Gastrocnemius medialis (tissue), 4 donors: ENCODE results near the gene PRDM16. TPM values are rescaled to one million over a fixed set of nuclear protein-coding genes. Genes with fewer than 3 reads are reported as not detected.

ENCODE experiments used
- ATAC-seq, 2 donors: fragments of 150-250 bp; one replicate each; pipeline ENCODE4 v1.9.1; 2016
- DNase-seq, 2 donors: peaks; one replicate each; pipeline ENCODE4 v3.0.0-alpha.2; 2019
- H3K27ac ChIP-seq, 4 donors: fragments of 200-600 bp; sonication (generic); 1 replicate in 1 of 4; 2 replicates in 3 of 4; pipeline ENCODE4 v1.5.1; 2016 to 2018; ENCODE audit warnings: mild to moderate bottlenecking in 2 of 4, moderate library complexity in 1 of 4
- H3K27me3 ChIP-seq, 3 donors: fragments of 200-600 bp; sonication (generic) in 2 of 3; 1 replicate in 1 of 3; 2 replicates in 2 of 3; pipeline versions ENCODE4 v1.5.1 to v1.6.0; 2016 to 2019; ENCODE audit warnings: mild to moderate bottlenecking in 1 of 3, moderate library complexity in 1 of 3
- H3K36me3 ChIP-seq, 2 donors: fragments of 200-600 bp; sonication (generic) in 1 of 2; one replicate each; pipeline ENCODE4 v1.5.1; 2017 to 2018
- H3K4me1 ChIP-seq, 2 donors: fragments of 200-600 bp; sonication (generic) in 1 of 2; one replicate each; pipeline ENCODE4 v1.5.1; 2016 to 2017; ENCODE audit warnings: mild to moderate bottlenecking in 2 of 2
- H3K4me3 ChIP-seq, 4 donors: fragments of 200-600 bp; sonication (generic) in 3 of 4; 1 replicate in 1 of 4; 2 replicates in 3 of 4; pipeline ENCODE4 v1.5.1; 2016 to 2019; ENCODE audit warnings: mild to moderate bottlenecking in 2 of 4
- H3K9me3 ChIP-seq, 3 donors: fragments of 200-600 bp; sonication (generic) in 2 of 3; 1 replicate in 1 of 3; 2 replicates in 2 of 3; pipeline ENCODE4 v1.5.1; 2016 to 2019
- CTCF ChIP-seq, 5 experiments: fragments of 450-650 bp in 3 of 5; fragments of 200-600 bp in 2 of 5; sonication (generic) in 2 of 5; IDR thresholded peaks in 4 of 5; conservative IDR thresholded peaks in 1 of 5; 1 replicate in 4 of 5; 2 replicates in 1 of 5; pipeline ENCODE4 v1.5.1; 2016 to 2019; ENCODE audit warnings: antibody characterized with exemption in 5 of 5, mild to moderate bottlenecking in 3 of 5, moderate library complexity in 3 of 5
- POLR2A ChIP-seq, 2 donors: fragments of 450-650 bp; IDR thresholded peaks; one replicate each; pipeline ENCODE4 v1.6.1; 2017; ENCODE audit warnings: antibody characterized with exemption in 2 of 2, mild to moderate bottlenecking in 2 of 2, moderate library complexity in 2 of 2
- in situ Hi-C, 4 donors: fragments of 200-750 bp; cut with MboI; loops; one replicate each; pipeline versions ENCODE4 v1.15.0 to v1.8.0; 2017; ENCODE audit warnings: low sequenced_read_pairs in 4 of 4
- intact Hi-C: fragments of 100-400 bp; cut with DNase I; formaldehyde crosslinking; loops from one replicate; pipeline ENCODE4 v1.15.1; 2023; ENCODE audit warnings: low total_unique reads
- total RNA-seq, 4 donors: library from RNA; depleted of rRNA; stranded (reverse); fragments of >200 nt; gene quantifications; one replicate each; pipeline versions ENCODE4 v1.1.0 to v1.2.3, GENCODE V29; 2016

Gene PRDM16
- total RNA-seq, 4 donors from 2014 or later: 0.03 to 0.19 (median 0.17) TPM

GRCh38 chr1:3290438-3290837 lies 221.4 kb downstream of the PRDM16 start:
- H3K27me3 ChIP-seq: peaks cover 0 to 18% (median 8%) of the 10 kb centered on the region in 3 donors
- in situ Hi-C loops: loop anchor here in 1 of 4 donors (25.0 kb wide), 1 partner anchor 278 kb away; the partner anchor contains the start of gene ACTRT2
- H3K4me3 ChIP-seq: no peak overlapping the region
- no peaks in the 10 kb centered on the region for H3K36me3 ChIP-seq
- intact Hi-C loops: no loop called here
- H3K4me1 ChIP-seq: no peaks in the 10 kb centered on the region
- TF ChIP-seq POLR2A (IDR thresholded peaks at IDR 0.05) (no peak), CTCF (IDR thresholded peaks at IDR 0.05 in 4 of 5, conservative IDR thresholded peaks at IDR 0.05 in 1 of 5) (no peak)
- ATAC-seq: no peak
- no peak for DNase-seq
- H3K27ac ChIP-seq: no peak overlapping the region
- H3K9me3 ChIP-seq: no peaks in the 10 kb centered on the region

GRCh38 chr1:3290915-3291314 lies 221.9 kb downstream of the PRDM16 start:
- ATAC-seq: no peak
- intact Hi-C loops (no loop called here), in situ Hi-C loops (loop anchor here in 1 of 4 donors (25.0 kb wide), 1 partner anchor 279 kb away; the partner anchor contains the start of gene ACTRT2)
- peaks cover 0 to 18% (median 5%) of the 10 kb centered on the region in 3 donors for H3K27me3 ChIP-seq
- no peak for DNase-seq
- H3K27ac ChIP-seq: no peak overlapping the region
- no peaks in the 10 kb centered on the region for H3K9me3 ChIP-seq
- no peak overlapping the region for H3K4me3 ChIP-seq
- H3K36me3 ChIP-seq: no peaks in the 10 kb centered on the region
- TF ChIP-seq POLR2A (IDR thresholded peaks at IDR 0.05): no peak
- no peak for TF ChIP-seq CTCF (IDR thresholded peaks at IDR 0.05 in 4 of 5, conservative IDR thresholded peaks at IDR 0.05 in 1 of 5)
- H3K4me1 ChIP-seq: no peaks in the 10 kb centered on the region

GRCh38 chr1:3292051-3292722 lies 223.2 kb downstream of the PRDM16 start:
- in situ Hi-C loops: loop anchor here in 1 of 4 donors (25.0 kb wide), 1 partner anchor 280 kb away; the partner anchor contains the start of gene ACTRT2
- no peak for ATAC-seq
- no peak overlapping the region for H3K27ac ChIP-seq

GRCh38 chr1:3292868-3293562 lies 224.0 kb downstream of the PRDM16 start:
- peaks cover 0 to 14% (median 13%) of the 10 kb centered on the region in 3 donors for H3K27me3 ChIP-seq
- no peaks in the 10 kb centered on the region for H3K36me3 ChIP-seq
- TF ChIP-seq POLR2A (IDR thresholded peaks at IDR 0.05) (no peak), CTCF (IDR thresholded peaks at IDR 0.05 in 4 of 5, conservative IDR thresholded peaks at IDR 0.05 in 1 of 5) (no peak)
- no peak overlapping the region for H3K4me3 ChIP-seq
- no peaks in the 10 kb centered on the region for H3K9me3 ChIP-seq
- DNase-seq (no peak), ATAC-seq (no peak)
- no peak overlapping the region for H3K27ac ChIP-seq
- intact Hi-C loops: no loop called here
- in situ Hi-C loops: loop anchor here in 1 of 4 donors (25.0 kb wide), 1 partner anchor 281 kb away; the partner anchor contains the start of gene ACTRT2
- no peaks in the 10 kb centered on the region for H3K4me1 ChIP-seq

More at GRCh38 chr1:3292051-3292722, 223.2 kb downstream of the PRDM16 start:
- intact Hi-C loops: no loop called here
- Histone ChIP-seq H3K9me3 (no peaks in the 10 kb centered on the region), H3K36me3 (no peaks in the 10 kb centered on the region), H3K4me1 (no peaks in the 10 kb centered on the region), H3K27me3 (peaks cover 0 to 14% (median 13%) of the 10 kb centered on the region in 3 donors), H3K4me3 (no peak overlapping the region)
- DNase-seq: no peak
- TF ChIP-seq POLR2A (IDR thresholded peaks at IDR 0.05) (no peak), CTCF (IDR thresholded peaks at IDR 0.05 in 4 of 5, conservative IDR thresholded peaks at IDR 0.05 in 1 of 5) (no peak)
